ENCODE results near the gene CC2D2A.

- TF ChIP-seq POLR2AphosphoS5 (IDR thresholded peaks at IDR 0.05) (no peak), POLR2A (IDR thresholded peaks at IDR 0.05) (no peak)
- TF ChIP-seq, protein P1, sequence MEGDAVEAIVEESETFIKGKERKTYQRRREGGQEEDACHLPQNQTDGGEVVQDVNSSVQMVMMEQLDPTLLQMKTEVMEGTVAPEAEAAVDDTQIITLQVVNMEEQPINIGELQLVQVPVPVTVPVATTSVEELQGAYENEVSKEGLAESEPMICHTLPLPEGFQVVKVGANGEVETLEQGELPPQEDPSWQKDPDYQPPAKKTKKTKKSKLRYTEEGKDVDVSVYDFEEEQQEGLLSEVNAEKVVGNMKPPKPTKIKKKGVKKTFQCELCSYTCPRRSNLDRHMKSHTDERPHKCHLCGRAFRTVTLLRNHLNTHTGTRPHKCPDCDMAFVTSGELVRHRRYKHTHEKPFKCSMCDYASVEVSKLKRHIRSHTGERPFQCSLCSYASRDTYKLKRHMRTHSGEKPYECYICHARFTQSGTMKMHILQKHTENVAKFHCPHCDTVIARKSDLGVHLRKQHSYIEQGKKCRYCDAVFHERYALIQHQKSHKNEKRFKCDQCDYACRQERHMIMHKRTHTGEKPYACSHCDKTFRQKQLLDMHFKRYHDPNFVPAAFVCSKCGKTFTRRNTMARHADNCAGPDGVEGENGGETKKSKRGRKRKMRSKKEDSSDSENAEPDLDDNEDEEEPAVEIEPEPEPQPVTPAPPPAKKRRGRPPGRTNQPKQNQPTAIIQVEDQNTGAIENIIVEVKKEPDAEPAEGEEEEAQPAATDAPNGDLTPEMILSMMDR (IDR thresholded peaks at IDR 0.05) = no peak
Measured at GRCh38 chr4:15562623-15563022, 92.9 kb downstream of the CC2D2A start.

Measured in transverse colon (tissue), 4 donors.